DND-41 (cell line): ENCODE results near the gene LCTL.

Source experiments
- EZH2 ChIP-seq: IDR thresholded peaks from 3 replicates; pipeline ENCODE4 v1.6.1; 2012; ENCODE audit warnings: borderline replicate concordance, low read depth, mild to moderate bottlenecking, moderate library complexity, low read length, inconsistent platforms; ENCODE audit not compliant: severe bottlenecking
- TF ChIP-seq, protein P1 (sequence below): IDR thresholded peaks from 2 replicates; pipeline ENCODE4 v1.5.1; 2012; ENCODE audit warnings: borderline replicate concordance, low read length, moderate library complexity, mild to moderate bottlenecking; ENCODE audit not compliant: poor library complexity, severe bottlenecking; ENCODE audit errors: extremely low read depth

DNA sequence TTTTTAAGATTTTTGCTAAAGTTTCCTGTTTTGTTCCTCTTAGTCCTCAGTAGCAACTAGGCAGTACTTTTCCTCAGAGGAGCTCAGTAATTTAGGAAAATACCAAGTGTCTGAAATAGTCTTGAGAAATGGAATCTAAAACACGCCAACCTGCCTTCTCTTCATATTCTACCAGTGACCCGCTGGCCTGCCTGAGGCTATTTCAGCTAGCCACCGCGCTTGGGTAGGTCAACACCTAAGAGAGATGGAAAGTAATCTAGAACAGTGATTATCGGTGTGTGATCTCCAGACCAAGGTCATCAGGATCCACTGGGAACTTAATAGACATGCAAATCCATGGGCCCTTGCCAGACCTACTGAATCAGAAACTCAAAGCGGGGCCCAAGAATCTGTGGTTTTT lies 7.5 kb downstream of the LCTL start:
- TF ChIP-seq, protein P1, sequence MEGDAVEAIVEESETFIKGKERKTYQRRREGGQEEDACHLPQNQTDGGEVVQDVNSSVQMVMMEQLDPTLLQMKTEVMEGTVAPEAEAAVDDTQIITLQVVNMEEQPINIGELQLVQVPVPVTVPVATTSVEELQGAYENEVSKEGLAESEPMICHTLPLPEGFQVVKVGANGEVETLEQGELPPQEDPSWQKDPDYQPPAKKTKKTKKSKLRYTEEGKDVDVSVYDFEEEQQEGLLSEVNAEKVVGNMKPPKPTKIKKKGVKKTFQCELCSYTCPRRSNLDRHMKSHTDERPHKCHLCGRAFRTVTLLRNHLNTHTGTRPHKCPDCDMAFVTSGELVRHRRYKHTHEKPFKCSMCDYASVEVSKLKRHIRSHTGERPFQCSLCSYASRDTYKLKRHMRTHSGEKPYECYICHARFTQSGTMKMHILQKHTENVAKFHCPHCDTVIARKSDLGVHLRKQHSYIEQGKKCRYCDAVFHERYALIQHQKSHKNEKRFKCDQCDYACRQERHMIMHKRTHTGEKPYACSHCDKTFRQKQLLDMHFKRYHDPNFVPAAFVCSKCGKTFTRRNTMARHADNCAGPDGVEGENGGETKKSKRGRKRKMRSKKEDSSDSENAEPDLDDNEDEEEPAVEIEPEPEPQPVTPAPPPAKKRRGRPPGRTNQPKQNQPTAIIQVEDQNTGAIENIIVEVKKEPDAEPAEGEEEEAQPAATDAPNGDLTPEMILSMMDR: no peak
- no peak for TF ChIP-seq EZH2
